ENCODE results near the gene NAA15.

The NAA15 gene

GRCh38 chr4:139279760-139280620, 21.3 kb upstream of the NAA15 start, which contains the start of gene MGARP:
MGARP (minus strand) TSS chr4:139280225; CDS start chr4:139280158, 67 bp downstream.
- no peaks in the 10 kb centered on the region for H3K36me3 ChIP-seq (ENCODE audit: control insufficient read depth in 2 of 2, insufficient read depth in 1 of 2, low read length in 2 of 2)
- CTCF ChIA-PET = interaction anchor here (0.6 to 2.2 kb wide), 6 partner anchors 14 to 129 kb away, joined by 3 to 12 read pairs (median 4); no protein-coding TSS in a partner anchor
- no peaks in the 10 kb centered on the region for H3K9me3 ChIP-seq (ENCODE audit: control insufficient read depth, insufficient read depth, low read depth, low read length)
- H3K27ac ChIP-seq (ENCODE audit: extremely low read depth, low read depth, low read length) = no peak within 1 kb of the TSS; the same call in 1 of the 2 replicates
- POLR2A ChIA-PET = interaction anchor here (0.6 to 2.4 kb wide), 3 partner anchors 21 to 94 kb away, joined by 3 to 16 read pairs (median 3); partner anchors contain the start of gene NAA15
- H3K4me3 ChIP-seq (ENCODE audit: low read depth, low read length) = peak within 1 kb of the TSS; percentile 59
- no peaks in the 10 kb centered on the region for H3K4me1 ChIP-seq (ENCODE audit: control insufficient read depth, insufficient read depth, low read length)
- TF ChIP-seq ZNF488 (tag by site-specific recombination; IDR thresholded peaks at IDR 0.05) (no peak), ZNF423 (tag by site-specific recombination; IDR thresholded peaks at IDR 0.05) (no peak), ZNF362 (tag by site-specific recombination; IDR thresholded peaks at IDR 0.05) (no peak), HOXA7 (CRISPR knock-in tag; IDR thresholded peaks at IDR 0.05; ENCODE audit: borderline replicate concordance) (no peak), SALL2 (tag by site-specific recombination; IDR thresholded peaks at IDR 0.05; ENCODE audit: borderline replicate concordance) (no peak), ZNF654 (tag by site-specific recombination; IDR thresholded peaks at IDR 0.05; ENCODE audit: low read depth) (no peak), ZFP37 (tag by site-specific recombination; IDR thresholded peaks at IDR 0.05) (no peak), ZNF843 (tag by site-specific recombination; IDR thresholded peaks at IDR 0.05) (no peak), ELK4 (IDR thresholded peaks at IDR 0.05; ENCODE audit: borderline replicate concordance, low read depth, low read length) (no peak), ZXDB (tag by site-specific recombination; IDR thresholded peaks at IDR 0.05) (no peak), ZNF555 (tag by site-specific recombination; conservative IDR thresholded peaks at IDR 0.05) (no peak), ZNF10 (tag by site-specific recombination; IDR thresholded peaks at IDR 0.05) (no peak), ZNF677 (tag by site-specific recombination; IDR thresholded peaks at IDR 0.05) (no peak), ZNF132 (tag by site-specific recombination; IDR thresholded peaks at IDR 0.05; ENCODE audit: borderline replicate concordance) (no peak), ZBTB49 (tag by site-specific recombination; IDR thresholded peaks at IDR 0.05; ENCODE audit: low read depth) (no peak), KLF10 (tag by site-specific recombination; IDR thresholded peaks at IDR 0.05) (no peak), ZNF169 (tag by site-specific recombination; IDR thresholded peaks at IDR 0.05) (no peak), ZNF76 (tag by site-specific recombination; IDR thresholded peaks at IDR 0.05; ENCODE audit: borderline replicate concordance, low read depth) (no peak), ZNF24 (tag by site-specific recombination; IDR thresholded peaks at IDR 0.05) (no peak), ZNF645 (tag by site-specific recombination; IDR thresholded peaks at IDR 0.05) (no peak), ZNF610 (tag by site-specific recombination; IDR thresholded peaks at IDR 0.05; ENCODE audit: borderline replicate concordance) (no peak), YY1 (tag by site-specific recombination; IDR thresholded peaks at IDR 0.05) (no peak), ZNF544 (tag by site-specific recombination; IDR thresholded peaks at IDR 0.05) (no peak), ZNF391 (tag by site-specific recombination; IDR thresholded peaks at IDR 0.05; ENCODE audit: borderline replicate concordance, low read depth) (no peak), ZNF302 (tag by site-specific recombination; IDR thresholded peaks at IDR 0.05; ENCODE audit: low read depth) (no peak), ZNF416 (tag by site-specific recombination; IDR thresholded peaks at IDR 0.05) (no peak), ZSCAN4 (tag by site-specific recombination; IDR thresholded peaks at IDR 0.05) (0 out of 2 replicates have a peak, but pooled peaks have one; percentile 17), ZBTB44 (tag by site-specific recombination; IDR thresholded peaks at IDR 0.05) (no peak)
